ENCODE measurements around the gene N4BP3.

The N4BP3 gene

DNA sequence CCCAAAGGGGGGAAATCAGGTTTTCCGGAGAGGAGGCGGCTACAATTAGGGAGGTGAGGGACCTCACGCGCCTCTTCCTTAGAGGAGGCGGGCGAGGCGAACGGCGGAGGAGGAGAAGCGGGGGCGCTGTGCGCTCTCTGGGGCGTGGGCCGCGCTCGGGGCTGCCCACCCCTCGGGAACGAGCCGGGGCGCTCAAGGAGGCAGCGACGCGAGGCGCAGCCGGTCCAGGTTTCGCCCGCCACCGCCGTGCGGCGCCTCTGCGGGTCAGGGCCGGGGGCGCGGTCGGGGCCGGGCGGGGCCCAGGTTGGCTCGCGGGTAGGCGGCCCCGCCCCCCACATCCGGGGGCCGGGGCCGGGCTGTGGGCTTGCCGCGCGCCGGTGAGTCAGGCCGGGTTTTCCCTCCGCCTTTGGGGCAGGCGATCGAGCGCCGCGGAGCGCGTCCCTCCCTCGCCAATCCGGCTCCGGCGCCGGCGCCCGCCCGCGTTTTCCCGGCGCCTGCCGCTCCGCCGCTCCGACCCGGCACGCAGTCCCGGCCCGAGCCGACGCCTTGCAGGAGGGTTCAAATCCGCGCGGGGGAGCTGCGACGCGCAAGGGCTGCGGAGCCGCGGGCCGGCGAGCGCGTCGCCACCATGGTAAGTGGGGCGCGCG is at the start of gene N4BP3:
N4BP3 (plus strand) TSS at position 392 of the 647 bp plus-strand sequence. CDS start 6,052 bp downstream, outside the sequence.
- Histone ChIP-seq H3K4me3 (ENCODE audit: low read depth, low read length) (peak within 1 kb of the TSS; percentile 24), H3K27me3 (replicated peaks) (peaks cover 28% of the 10 kb centered on the region), H3K36me3 (replicated peaks) (no peaks in the 10 kb centered on the region), H3K27ac (no peak within 1 kb of the TSS)
- TF ChIP-seq, protein P1, sequence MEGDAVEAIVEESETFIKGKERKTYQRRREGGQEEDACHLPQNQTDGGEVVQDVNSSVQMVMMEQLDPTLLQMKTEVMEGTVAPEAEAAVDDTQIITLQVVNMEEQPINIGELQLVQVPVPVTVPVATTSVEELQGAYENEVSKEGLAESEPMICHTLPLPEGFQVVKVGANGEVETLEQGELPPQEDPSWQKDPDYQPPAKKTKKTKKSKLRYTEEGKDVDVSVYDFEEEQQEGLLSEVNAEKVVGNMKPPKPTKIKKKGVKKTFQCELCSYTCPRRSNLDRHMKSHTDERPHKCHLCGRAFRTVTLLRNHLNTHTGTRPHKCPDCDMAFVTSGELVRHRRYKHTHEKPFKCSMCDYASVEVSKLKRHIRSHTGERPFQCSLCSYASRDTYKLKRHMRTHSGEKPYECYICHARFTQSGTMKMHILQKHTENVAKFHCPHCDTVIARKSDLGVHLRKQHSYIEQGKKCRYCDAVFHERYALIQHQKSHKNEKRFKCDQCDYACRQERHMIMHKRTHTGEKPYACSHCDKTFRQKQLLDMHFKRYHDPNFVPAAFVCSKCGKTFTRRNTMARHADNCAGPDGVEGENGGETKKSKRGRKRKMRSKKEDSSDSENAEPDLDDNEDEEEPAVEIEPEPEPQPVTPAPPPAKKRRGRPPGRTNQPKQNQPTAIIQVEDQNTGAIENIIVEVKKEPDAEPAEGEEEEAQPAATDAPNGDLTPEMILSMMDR (IDR thresholded peaks at IDR 0.05; ENCODE audit: low read depth, low read length, missing control alignments), result no peak
- in situ Hi-C loops (cut with HindIII; ENCODE audit: low pct_ligation_motif_present, low sequenced_read_pairs), result no loop called here
- DNase-seq, result no peak

GRCh38 chr5:178067755-178068154 is 45.6 kb upstream of the N4BP3 start:
- in situ Hi-C loops (cut with HindIII; ENCODE audit: low pct_ligation_motif_present, low sequenced_read_pairs), result no loop called here
- DNase-seq, result no peak
- H3K27ac ChIP-seq, result no peak overlapping the region
- TF ChIP-seq, protein P1 (IDR thresholded peaks at IDR 0.05; ENCODE audit: low read depth, low read length, missing control alignments), result no peak
- H3K36me3 ChIP-seq (replicated peaks), result no peaks in the 10 kb centered on the region
- H3K4me3 ChIP-seq (ENCODE audit: low read depth, low read length), result no peak overlapping the region
- peaks cover 4% of the 10 kb centered on the region for H3K27me3 ChIP-seq (replicated peaks)

DNA sequence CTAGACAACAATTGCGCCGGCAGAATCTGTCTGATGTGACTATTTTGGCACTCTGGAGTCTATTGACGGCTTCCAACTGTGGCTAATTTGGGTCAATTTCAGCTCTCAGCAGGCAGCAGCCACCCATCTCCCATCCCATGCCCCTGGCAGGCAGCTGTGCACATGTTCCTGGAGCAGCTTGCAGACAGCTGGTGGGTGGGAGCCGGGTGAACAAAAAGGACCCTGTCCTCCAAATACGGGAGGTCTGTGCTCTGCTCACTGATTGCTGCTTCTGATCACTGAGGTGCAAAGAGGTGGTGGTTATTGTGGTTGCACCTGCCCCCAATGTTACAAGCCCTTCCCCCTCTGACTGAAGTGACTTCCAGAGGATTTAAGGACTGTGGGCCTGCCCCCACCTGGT is 45.0 kb upstream of the N4BP3 start:
- H3K27ac ChIP-seq, result no peak overlapping the region
- H3K4me3 ChIP-seq (ENCODE audit: low read depth, low read length), result no peak overlapping the region
- H3K36me3 ChIP-seq (replicated peaks), result no peaks in the 10 kb centered on the region
- peaks cover 4% of the 10 kb centered on the region for H3K27me3 ChIP-seq (replicated peaks)
- in situ Hi-C loops (cut with HindIII; ENCODE audit: low pct_ligation_motif_present, low sequenced_read_pairs), result no loop called here
- no peak for DNase-seq
- TF ChIP-seq, protein P1 (IDR thresholded peaks at IDR 0.05; ENCODE audit: low read depth, low read length, missing control alignments), result no peak

GRCh38 chr5:178069909-178070308 is 43.4 kb upstream of the N4BP3 start:
- in situ Hi-C loops (cut with HindIII; ENCODE audit: low pct_ligation_motif_present, low sequenced_read_pairs), result no loop called here
- TF ChIP-seq, protein P1 (IDR thresholded peaks at IDR 0.05; ENCODE audit: low read depth, low read length, missing control alignments), result peak; percentile 52

GRCh38 chr5:178071108-178071507 is 42.2 kb upstream of the N4BP3 start:
- Histone ChIP-seq H3K4me3 (ENCODE audit: low read depth, low read length) (no peak overlapping the region), H3K27ac (no peak overlapping the region), H3K36me3 (replicated peaks) (no peaks in the 10 kb centered on the region), H3K27me3 (replicated peaks) (peaks cover 10% of the 10 kb centered on the region)
- in situ Hi-C loops (cut with HindIII; ENCODE audit: low pct_ligation_motif_present, low sequenced_read_pairs), result no loop called here
- TF ChIP-seq, protein P1 (IDR thresholded peaks at IDR 0.05; ENCODE audit: low read depth, low read length, missing control alignments), result no peak
- no peak for DNase-seq

More at GRCh38 chr5:178069909-178070308, 43.4 kb upstream of the N4BP3 start:
- peak; percentile 25 for DNase-seq
- Histone ChIP-seq H3K27me3 (replicated peaks) (peaks cover 5% of the 10 kb centered on the region), H3K4me3 (ENCODE audit: low read depth, low read length) (no peak overlapping the region), H3K36me3 (replicated peaks) (no peaks in the 10 kb centered on the region), H3K27ac (no peak overlapping the region)

- DNase-seq, result no peak
- Histone ChIP-seq H3K4me3 (ENCODE audit: low read depth, low read length) (no peak overlapping the region), H3K27me3 (replicated peaks) (peaks cover 10% of the 10 kb centered on the region), H3K27ac (no peak overlapping the region), H3K36me3 (replicated peaks) (no peaks in the 10 kb centered on the region)
- TF ChIP-seq, protein P1 (IDR thresholded peaks at IDR 0.05; ENCODE audit: low read depth, low read length, missing control alignments), result no peak
- in situ Hi-C loops (cut with HindIII; ENCODE audit: low pct_ligation_motif_present, low sequenced_read_pairs), result no loop called here
Observed at GRCh38 chr5:178072749-178073148, 40.6 kb upstream of the N4BP3 start.
